Measurements from ENCODE around the gene COL6A5.

Gene COL6A5

GRCh38 chr3:130514681-130515080, 169.2 kb downstream of the COL6A5 start:
- H3K27ac ChIP-seq (replicated peaks): no peak overlapping the region
- H3K4me3 ChIP-seq (replicated peaks; ENCODE audit: insufficient read depth, low read length): no peak overlapping the region
- DNase-seq (ENCODE audit: low read depth in 1 of 2, low spot score in 1 of 2): no peak
- TF ChIP-seq REST (IDR thresholded peaks at IDR 0.05; ENCODE audit: insufficient replicate concordance, low read depth) (no peak), CTCF (IDR thresholded peaks at IDR 0.05; ENCODE audit: insufficient read depth, low read length) (no peak), SPI1 (IDR thresholded peaks at IDR 0.05; ENCODE audit: borderline replicate concordance, low read depth) (no peak), POLR2AphosphoS5 (IDR thresholded peaks at IDR 0.05; ENCODE audit: low read depth) (no peak), GABPA (IDR thresholded peaks at IDR 0.05; ENCODE audit: low read depth) (no peak)
- peaks cover 31% of the 10 kb centered on the region for H3K27me3 ChIP-seq (ENCODE audit: insufficient read depth, poor library complexity, severe bottlenecking)

- Histone ChIP-seq H3K4me3 (replicated peaks; ENCODE audit: insufficient read depth, low read length) (no peak overlapping the region), H3K27ac (replicated peaks) (no peak overlapping the region), H3K27me3 (ENCODE audit: insufficient read depth, poor library complexity, severe bottlenecking) (peaks cover 36% of the 10 kb centered on the region)
- DNase-seq (ENCODE audit: low read depth in 1 of 2, low spot score in 1 of 2): no peak
- TF ChIP-seq REST (IDR thresholded peaks at IDR 0.05; ENCODE audit: insufficient replicate concordance, low read depth): no peak
- TF ChIP-seq GABPA (IDR thresholded peaks at IDR 0.05; ENCODE audit: low read depth): no peak
- TF ChIP-seq SPI1 (IDR thresholded peaks at IDR 0.05; ENCODE audit: borderline replicate concordance, low read depth): no peak
- no peak for TF ChIP-seq POLR2AphosphoS5 (IDR thresholded peaks at IDR 0.05; ENCODE audit: low read depth)
- TF ChIP-seq CTCF (IDR thresholded peaks at IDR 0.05; ENCODE audit: insufficient read depth, low read length): no peak
Measured at GRCh38 chr3:130515755-130516154, 170.3 kb downstream of the COL6A5 start.

- no peak for TF ChIP-seq GABPA (IDR thresholded peaks at IDR 0.05; ENCODE audit: low read depth)
- TF ChIP-seq SPI1 (IDR thresholded peaks at IDR 0.05; ENCODE audit: borderline replicate concordance, low read depth): no peak
- TF ChIP-seq CTCF (IDR thresholded peaks at IDR 0.05; ENCODE audit: insufficient read depth, low read length): no peak
- no peak for TF ChIP-seq REST (IDR thresholded peaks at IDR 0.05; ENCODE audit: insufficient replicate concordance, low read depth)
- Histone ChIP-seq H3K27me3 (ENCODE audit: insufficient read depth, poor library complexity, severe bottlenecking) (peaks cover 41% of the 10 kb centered on the region), H3K27ac (replicated peaks) (no peak within 1 kb of the TSS), H3K4me3 (replicated peaks; ENCODE audit: insufficient read depth, low read length) (no peak within 1 kb of the TSS)
- no peak for DNase-seq (ENCODE audit: low read depth in 1 of 2, low spot score in 1 of 2)
Measured at GRCh38 chr3:130516645-130517512, 171.4 kb downstream of the COL6A5 start, which contains the start of gene COL6A6. COL6A6 (plus strand) TSS chr3:130517177; CDS start chr3:130560365, 43,188 bp downstream.
